Peyer's patch (tissue), 4 donors: ENCODE results near the gene TP53AIP1.

Experiments
- CTCF ChIP-seq, 6 experiments: fragments of 450-650 bp in 4 of 6; fragments of 200-600 bp in 2 of 6; sonication (generic) in 1 of 6; IDR thresholded peaks; one replicate each; pipeline ENCODE4 v1.5.1; 2017 to 2019; ENCODE audit warnings: antibody characterized with exemption in 6 of 6, mild to moderate bottlenecking in 3 of 6, moderate library complexity in 1 of 6
- POLR2A ChIP-seq, 2 donors: fragments of 450-650 bp; IDR thresholded peaks; one replicate each; pipeline ENCODE4 v1.5.1; 2017; ENCODE audit warnings: antibody characterized with exemption in 2 of 2, mild to moderate bottlenecking in 2 of 2, moderate library complexity in 2 of 2

GRCh38 chr11:128896356-128896755 is 46.3 kb downstream of the TP53AIP1 start:
- TF ChIP-seq CTCF (IDR thresholded peaks at IDR 0.05): no peak
- TF ChIP-seq POLR2A (IDR thresholded peaks at IDR 0.05): no peak
